Epidermal melanocyte (primary cell): Measurements from ENCODE around the gene UCK2.
A peak's percentile ranks its signal among the peaks of the same experiment; 100 is the strongest.

Source experiments
- DNase-seq: peaks from one replicate; pipeline ENCODE4 v3.0.0; 2011; ENCODE audit warnings: low spot score; ENCODE audit not compliant: insufficient read length

Gene UCK2

DNA sequence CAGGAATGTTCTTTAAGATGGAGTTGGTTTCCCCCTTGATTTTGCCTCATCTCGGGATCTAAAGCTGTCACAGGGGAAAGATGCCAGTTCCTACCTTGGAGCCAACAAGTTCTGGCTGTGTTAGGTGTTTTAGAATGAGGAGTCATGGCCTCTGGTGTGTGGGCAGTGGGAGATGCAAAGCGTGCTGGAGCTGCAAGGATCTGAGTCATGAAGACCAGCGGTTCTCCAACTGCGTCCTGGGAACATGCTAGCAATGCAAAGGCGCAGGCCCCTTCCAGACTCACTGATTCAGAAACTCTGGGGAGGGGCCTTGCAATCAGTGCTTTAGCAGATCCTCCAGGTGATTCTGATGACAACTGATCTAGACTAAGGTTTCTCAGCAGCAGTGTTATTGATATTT, 109.1 kb downstream of the UCK2 start:
- DNase-seq, result no peak

DNA sequence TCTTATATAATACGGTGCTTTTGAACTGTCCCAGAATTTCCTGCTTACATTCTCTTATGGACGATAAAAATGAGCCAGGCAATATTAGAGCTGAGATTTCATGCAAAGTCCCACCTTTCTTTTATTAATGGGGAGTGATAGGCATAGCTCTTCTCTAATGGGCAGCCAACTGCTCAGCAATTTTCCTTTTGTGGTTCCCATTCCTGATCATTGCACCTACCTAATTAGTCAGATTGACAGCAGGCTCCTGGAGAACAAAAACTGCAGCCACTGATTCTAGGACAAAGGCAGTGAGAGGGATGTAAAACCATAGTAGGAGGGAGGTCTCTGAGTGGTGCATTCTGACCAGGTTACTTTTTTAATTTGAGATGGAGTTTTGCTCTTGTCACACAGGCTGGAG, 110.4 kb downstream of the UCK2 start:
- no peak for DNase-seq

DNA sequence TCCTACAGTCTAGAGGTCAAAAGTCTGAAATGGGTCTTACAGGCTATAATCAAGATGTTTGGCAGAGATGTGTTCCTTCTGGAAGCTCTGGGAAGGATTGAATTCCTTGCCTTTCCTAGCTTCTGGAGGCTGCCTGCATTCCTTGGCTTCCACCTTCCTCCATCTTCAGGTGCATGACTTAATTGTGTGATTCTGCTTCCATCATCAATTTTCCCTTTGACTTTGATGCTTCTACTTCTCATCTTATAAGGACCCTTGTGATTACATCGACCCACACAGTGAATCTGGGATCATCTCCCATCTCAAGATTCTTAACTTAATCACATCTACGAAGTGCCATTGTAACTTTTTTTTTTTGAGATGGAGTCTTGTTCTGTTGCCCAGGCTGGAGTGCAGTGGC, 111.4 kb downstream of the UCK2 start:
- no peak for DNase-seq

DNA sequence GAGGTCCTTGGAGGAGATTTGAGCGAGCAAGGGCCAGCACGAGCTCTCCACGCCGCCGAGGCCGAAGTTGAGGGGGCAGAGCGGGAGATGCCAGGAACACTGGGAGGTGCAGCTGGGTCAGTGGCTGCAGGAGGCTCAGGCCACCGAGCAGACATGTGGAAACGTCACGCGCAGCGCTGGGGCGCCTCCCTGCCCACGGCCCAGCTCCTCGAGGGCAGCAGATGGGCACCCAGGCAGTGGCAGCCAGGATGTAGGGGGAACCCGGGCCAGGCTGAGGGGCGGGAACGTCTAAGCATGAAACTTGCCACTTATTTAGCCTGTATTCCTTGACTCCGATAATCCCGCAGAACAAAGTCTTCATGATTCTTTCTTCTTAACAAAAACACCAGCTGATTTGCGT, 114.1 kb downstream of the UCK2 start:
- no peak for DNase-seq

DNA sequence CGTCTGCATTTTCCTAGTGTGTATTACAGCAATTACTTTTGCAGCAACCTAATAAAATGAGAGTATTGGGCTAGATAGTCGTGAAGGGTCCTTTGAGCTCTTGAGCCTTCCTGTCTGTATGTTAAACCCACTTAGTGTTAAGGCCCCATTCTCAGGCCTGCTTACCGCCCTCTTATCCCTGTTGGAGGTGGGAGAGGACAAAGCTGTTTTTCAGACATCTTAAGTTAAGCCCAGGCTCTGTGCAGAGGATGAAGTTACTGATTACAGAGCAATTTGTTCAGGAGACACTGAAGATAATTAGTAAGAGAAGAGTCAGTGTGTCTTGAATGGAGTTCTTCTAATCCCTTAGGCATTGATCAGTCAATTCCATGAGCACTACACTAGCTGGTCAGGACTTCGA, 114.6 kb downstream of the UCK2 start:
- no peak for DNase-seq

DNA sequence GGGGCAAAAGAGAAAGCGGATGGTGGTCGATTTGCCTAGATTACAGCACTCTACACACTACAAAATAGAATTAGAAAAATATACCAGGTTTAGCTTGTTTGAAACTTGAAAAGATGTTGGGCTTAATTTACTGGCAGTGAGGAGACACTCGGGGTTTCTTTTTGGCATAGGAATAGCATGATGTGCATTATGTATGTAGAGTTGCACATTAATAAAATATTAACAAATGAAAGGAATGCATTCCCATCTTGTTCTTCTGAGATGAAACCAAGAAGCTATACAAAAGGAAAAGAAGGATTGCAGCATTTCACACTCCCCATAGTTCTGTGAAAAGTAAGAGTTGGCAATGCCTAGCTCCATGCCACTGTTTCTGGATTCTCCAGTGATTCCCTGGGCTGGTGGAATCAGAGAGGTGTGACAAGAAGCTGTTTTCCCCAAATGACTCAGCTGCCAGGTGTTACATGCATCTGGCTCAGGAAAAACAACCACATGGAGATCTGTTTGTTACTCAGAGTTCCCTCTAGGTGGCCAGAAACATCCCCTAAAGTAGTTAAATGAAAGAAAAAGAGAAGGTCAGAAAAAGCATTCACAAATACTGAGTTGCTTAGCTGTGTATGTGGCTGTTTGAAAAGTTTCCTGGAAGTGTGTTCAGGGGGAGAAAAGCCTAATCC, 115.6 kb downstream of the UCK2 start:
- no peak for DNase-seq

DNA sequence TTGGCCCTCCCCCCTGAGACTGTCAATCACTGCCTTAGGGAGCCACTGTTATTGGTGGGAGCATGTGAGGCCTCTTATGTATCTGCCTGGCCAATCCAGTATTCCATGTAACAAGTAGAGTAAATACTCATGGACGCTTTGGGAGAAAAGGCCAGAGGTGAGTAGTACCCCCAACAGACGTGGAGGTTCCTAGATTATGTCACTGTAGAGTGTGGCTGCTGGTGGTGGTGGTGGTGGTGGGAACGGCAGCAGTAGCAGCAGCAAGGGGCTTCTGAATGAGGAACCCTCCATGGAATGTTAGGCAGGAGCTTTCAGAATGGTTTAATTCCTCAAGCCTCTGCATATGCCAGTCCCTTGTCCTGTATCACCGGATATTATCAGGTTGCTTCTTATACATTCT, 118.5 kb downstream of the UCK2 start:
- no peak for DNase-seq

DNA sequence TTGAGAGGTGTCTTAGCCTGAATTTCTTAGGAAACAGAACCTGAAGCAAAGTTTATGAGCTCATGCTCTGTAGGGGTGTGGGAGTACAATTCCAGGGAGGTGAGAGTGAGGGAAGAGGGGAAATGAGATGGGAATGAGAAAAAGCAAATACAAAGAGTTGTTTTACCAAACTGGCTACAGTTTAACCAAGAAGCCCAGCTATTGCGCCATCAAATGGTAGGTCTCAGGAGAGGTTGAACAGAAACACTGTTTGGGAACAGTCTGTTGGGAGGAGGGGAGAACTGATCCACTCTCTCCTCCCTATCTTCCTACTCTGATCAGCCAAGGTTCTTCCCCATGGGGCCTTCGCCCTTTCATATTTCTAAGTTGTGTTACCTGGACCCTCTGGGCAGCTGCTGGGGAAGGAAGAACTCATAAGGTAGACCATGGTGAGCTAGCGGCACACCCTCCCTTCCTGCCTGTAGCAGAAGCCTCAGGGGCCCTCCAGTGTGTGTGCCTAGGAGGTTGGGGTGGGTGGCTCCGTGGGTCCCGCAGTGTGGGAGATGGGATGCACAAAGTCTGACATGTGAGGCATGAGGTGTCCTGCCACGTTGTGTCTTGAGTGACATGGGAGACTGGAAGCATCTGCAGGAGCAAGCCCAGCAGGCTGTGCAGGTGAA, 120.5 kb downstream of the UCK2 start:
- DNase-seq, result no peak

DNA sequence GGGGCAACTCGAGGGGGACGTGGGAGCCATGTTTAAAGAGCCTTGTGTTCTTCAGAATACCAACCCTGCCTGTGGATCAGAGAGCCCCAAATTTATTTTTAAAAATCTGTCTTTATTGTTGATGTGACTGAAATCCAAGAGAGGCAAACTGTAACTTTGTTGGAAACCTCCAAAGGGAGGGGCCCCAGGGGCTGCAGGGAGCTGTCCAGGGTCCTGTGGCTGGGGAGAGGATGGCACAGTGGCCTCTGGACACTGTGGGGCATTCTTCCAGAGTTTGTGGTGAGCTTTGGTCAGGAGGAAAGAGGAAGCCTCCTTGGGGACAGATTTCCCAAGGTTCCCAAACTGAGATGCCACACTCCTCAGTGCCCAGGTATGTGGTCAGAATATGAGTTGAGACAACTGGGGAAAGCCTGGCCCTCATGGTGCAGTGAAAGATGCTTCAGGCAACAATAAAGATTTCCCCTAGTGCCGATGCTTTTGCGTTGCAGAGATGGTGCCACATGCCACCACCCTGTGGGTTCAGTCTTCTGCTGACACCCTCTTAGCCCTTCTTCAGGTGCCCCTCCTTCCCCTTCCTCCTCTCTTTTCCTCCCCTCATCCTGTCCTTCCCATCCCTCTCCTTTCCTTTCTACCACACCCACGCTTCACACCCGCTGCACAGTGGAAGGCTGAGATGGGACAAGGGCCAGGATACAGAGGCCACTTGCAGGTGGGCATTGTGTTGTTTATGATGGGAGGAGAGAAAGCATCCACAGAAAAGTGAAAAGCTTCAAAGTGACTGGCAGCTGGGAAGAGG, 122.1 kb downstream of the UCK2 start:
- DNase-seq, result no peak

DNA sequence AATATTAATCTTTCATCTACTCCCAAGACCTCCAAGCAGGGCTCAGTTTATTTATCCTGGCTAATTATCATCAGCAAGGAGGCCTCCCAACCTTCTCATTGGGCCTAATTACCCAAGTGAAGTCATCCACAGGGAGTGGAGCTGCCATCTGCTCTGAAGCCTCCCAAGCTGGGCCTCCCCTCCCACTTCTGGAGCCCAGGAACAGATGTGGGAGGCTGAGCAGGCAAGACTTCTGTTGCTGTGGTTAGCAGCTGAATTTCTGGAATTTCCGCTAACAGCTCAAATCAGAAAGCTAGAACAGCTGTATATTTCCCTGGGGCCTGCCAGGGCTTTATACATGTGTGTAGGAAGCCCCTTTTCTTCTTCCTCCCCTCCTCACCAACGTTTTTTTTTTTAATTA, 127.5 kb downstream of the UCK2 start:
- DNase-seq, result peak; percentile 53

DNA sequence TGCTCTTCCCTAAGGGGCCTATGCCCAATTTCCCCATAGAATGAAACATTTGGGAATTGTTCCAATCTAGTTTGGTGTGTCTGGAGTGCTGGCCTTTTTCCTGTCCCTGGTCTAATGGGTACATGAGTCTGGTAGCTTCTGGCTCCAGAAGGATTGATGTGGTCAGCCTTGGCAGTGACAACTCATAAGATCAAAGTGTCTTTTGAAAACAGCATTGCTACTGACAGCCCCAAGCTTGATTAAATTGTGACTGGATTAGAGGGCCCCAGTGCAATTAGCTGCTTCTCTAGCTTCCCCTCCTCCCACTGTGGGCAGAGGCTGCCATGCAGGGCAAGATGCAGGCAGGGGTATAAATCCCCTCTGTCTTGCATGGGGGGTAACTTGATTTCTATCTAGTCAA, 130.9 kb downstream of the UCK2 start:
- DNase-seq, result no peak

DNA sequence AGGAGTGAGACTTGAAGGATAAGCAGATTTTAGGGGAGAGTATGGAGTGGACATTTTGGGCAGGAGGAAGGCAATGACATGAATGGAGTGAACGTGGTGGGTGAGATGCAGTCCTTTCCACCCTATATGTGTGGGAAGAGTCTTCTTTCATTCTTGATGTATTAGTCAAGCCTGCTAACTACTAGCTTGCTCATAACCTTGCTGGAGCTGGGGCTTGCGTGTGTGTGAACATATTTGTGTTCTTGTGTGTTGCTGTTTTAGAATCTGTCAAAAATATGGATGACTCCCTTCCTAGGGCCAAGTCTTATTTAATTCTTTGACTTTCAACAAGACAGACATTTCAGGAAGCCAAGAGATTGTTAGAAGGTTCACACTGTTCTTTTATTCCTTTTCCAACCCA, 132.7 kb downstream of the UCK2 start:
- no peak for DNase-seq

DNA sequence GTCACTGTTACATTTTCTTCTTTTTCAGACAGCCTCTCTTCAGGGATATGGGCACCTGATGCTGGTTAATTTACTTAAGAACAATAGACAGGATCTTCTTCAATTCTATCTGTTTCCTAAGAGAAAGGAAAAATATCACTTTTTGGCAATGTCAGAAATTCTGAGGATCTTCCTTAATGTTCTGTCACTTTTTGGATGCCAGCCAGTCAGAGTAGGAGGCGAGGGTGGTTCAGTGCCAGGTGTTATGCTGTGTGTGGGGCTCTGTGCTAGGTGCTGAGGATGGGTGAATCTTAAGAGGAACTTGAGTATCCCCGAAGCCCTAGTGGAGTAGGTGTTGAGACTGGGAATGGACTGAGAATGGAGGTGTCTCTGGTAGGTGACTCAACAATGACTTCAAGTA, 133.5 kb downstream of the UCK2 start:
- no peak for DNase-seq
